Neutrophil (primary cell): Measurements from ENCODE around the gene SLC12A9.
A peak's percentile ranks its signal among the peaks of the same experiment; 100 is the strongest.

Experiments
- H3K27ac ChIP-seq: fragments of 200-600 bp; sonication (generic); 2 replicates; pipeline ENCODE4 v1.5.1; 2016; ENCODE audit warnings: mild to moderate bottlenecking, moderate library complexity
- H3K27me3 ChIP-seq: fragments of 200-600 bp; sonication (generic); 2 replicates; pipeline ENCODE4 v1.6.0; 2016; ENCODE audit warnings: mild to moderate bottlenecking
- H3K36me3 ChIP-seq: fragments of 200-600 bp; sonication (generic); 2 replicates; pipeline ENCODE4 v1.5.1; 2017
- H3K4me1 ChIP-seq, 2 experiments: fragments of 200-600 bp in 1 of 2; sonication (generic) in 1 of 2; 1 replicate in 1 of 2; 2 replicates in 1 of 2; pipeline versions ENCODE4 v1.5.1 to v1.6.1; 2013 to 2016; ENCODE audit warnings: low read depth in 1 of 2, low read length in 1 of 2, mild to moderate bottlenecking in 1 of 2, moderate library complexity in 1 of 2; ENCODE audit not compliant: control insufficient read depth in 1 of 2, insufficient read depth in 1 of 2
- H3K4me3 ChIP-seq, 2 experiments: fragments of 200-600 bp in 1 of 2; sonication (generic) in 1 of 2; 1 replicate in 1 of 2; 2 replicates in 1 of 2; pipeline ENCODE4 v1.5.1; 2013 to 2016; ENCODE audit warnings: low read depth in 1 of 2, low read length in 1 of 2, mild to moderate bottlenecking in 1 of 2, moderate library complexity in 1 of 2
- H3K9me3 ChIP-seq: fragments of 200-600 bp; sonication (generic); 2 replicates; pipeline ENCODE4 v1.5.1; 2016
- CTCF ChIP-seq: fragments of 200-600 bp; sonication (generic); IDR thresholded peaks from 2 replicates; pipeline ENCODE4 v1.5.1; 2016; ENCODE audit warnings: antibody characterized with exemption

Gene SLC12A9

GRCh38 chr7:100888291-100888987 is 35.9 kb downstream of the SLC12A9 start:
- peaks cover 36% of the 10 kb centered on the region for H3K27me3 ChIP-seq
- no peaks in the 10 kb centered on the region for H3K9me3 ChIP-seq
- H3K4me3 ChIP-seq, result peak overlapping the region; percentile 88 to 98
- peaks cover 41% of the 10 kb centered on the region for H3K36me3 ChIP-seq
- no peak for TF ChIP-seq CTCF
- peaks cover 51 to 53% of the 10 kb centered on the region in 2 experiments for H3K4me1 ChIP-seq
- H3K27ac ChIP-seq, result peak overlapping the region; percentile 93

GRCh38 chr7:100888988-100889750 is 36.7 kb downstream of the SLC12A9 start, which contains the start of gene UFSP1:
UFSP1 (minus strand) TSS chr7:100889715; CDS start chr7:100889271, 444 bp downstream.
- Histone ChIP-seq H3K9me3 (no peaks in the 10 kb centered on the region), H3K27me3 (peaks cover 44% of the 10 kb centered on the region), H3K4me1 (peaks cover 51 to 53% of the 10 kb centered on the region in 2 experiments), H3K4me3 (peak within 1 kb of the TSS; percentile 88 to 98), H3K36me3 (peaks cover 33% of the 10 kb centered on the region), H3K27ac (peak within 1 kb of the TSS; percentile 93)
- TF ChIP-seq CTCF, result peak; percentile 31

- H3K27ac ChIP-seq, result no peak overlapping the region
Measured at GRCh38 chr7:100890653-100891567, 38.4 kb downstream of the SLC12A9 start.

GRCh38 chr7:100891568-100892247 is 39.2 kb downstream of the SLC12A9 start:
- H3K27me3 ChIP-seq, result peaks cover 69% of the 10 kb centered on the region
- H3K4me3 ChIP-seq, result no peak overlapping the region
- H3K27ac ChIP-seq, result no peak overlapping the region
- TF ChIP-seq CTCF, result no peak
- H3K9me3 ChIP-seq, result no peaks in the 10 kb centered on the region
- H3K36me3 ChIP-seq, result peaks cover 8% of the 10 kb centered on the region
- peaks cover 52 to 69% of the 10 kb centered on the region in 2 experiments for H3K4me1 ChIP-seq

More at GRCh38 chr7:100890653-100891567, 38.4 kb downstream of the SLC12A9 start:
- no peak for TF ChIP-seq CTCF
- no peaks in the 10 kb centered on the region for H3K9me3 ChIP-seq
- peaks cover 61% of the 10 kb centered on the region for H3K27me3 ChIP-seq
- peaks cover 51 to 67% of the 10 kb centered on the region in 2 experiments for H3K4me1 ChIP-seq
- peak overlapping the region; percentile 88 to 98 for H3K4me3 ChIP-seq
- H3K36me3 ChIP-seq, result peaks cover 16% of the 10 kb centered on the region
